Epithelial cell of prostate (primary cell): Measurements from ENCODE around the gene IFNGR1.

Experiments
- DNase-seq: peaks from one replicate; pipeline ENCODE4 v3.0.0-alpha.2; 2011; ENCODE audit warnings: low read depth, low spot score
- H3K27ac ChIP-seq: fragments of 450-650 bp; 2 replicates; pipeline ENCODE4 v1.5.1; 2017; ENCODE audit warnings: mild to moderate bottlenecking

IFNGR1 gene

DNA sequence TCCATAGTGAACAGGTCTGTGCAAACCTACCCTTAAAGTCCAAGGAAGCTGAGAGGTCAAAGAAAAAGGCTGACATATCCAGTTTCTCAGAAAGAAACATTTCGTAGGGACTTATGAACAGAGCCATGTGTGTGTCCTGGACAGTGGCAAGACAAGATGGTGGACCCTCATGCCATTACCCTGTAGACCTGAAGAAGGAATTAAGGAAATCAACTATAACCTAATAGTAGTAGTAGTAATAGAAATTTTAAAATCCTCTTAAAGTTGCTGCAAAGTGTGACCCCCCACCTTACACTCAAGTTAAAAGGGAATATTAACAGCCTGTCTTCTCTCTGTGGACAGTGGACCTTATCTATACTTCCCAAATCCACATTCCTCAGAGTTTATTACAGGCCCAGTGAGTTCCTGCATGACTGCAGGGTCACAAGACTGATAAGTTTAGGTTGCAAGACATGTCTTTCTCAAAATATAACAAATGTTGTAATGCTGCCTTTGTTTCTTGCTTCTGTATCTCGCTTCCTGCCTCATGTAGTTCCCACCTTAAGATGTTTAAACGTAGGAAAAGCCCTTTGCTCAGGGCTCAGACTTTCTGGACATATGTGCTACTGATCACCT lies 56.4 kb downstream of the IFNGR1 start:
- no peak for DNase-seq
- H3K27ac ChIP-seq: no peak overlapping the region

DNA sequence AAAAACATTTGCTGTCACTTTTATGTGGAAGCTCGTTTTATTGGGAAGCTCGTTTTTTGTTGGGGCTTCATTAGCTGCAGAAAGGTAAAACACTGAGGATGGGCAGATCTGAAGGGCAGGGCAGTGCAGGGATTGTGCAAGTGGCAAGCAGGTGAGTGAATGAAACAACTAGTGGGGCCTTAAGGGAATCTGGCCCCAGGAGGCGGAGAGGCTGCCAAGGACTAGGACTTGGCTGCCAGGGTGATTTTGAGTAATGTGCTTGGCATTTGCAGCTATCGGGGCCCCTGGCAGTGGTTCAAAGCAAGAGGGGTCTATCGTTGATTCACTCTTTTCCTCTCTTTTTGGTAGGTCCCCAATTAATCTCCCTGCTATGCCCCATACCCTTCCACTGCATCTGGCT lies 57.2 kb downstream of the IFNGR1 start:
- no peak for DNase-seq

DNA sequence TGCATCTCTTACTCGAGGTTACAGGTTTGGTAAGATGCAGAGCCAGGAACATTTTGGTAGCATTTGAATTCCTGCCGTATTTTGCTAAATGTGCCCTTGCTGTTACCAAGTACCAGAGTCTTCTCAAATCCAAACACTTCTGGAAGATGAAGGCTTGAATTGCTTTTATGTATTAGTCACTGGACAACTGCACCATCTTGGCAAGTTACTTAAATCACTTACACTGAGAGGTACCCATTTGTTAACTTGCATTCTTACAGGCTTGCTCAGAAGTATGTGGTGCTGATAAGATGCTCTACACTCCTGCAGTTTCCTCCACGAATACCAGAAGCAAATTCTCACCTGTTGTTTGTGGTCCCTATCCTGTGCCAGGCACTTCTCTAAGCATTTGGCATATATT lies 58.4 kb downstream of the IFNGR1 start:
- no peak overlapping the region for H3K27ac ChIP-seq
- DNase-seq: peak; percentile 24

More for the DNA sequence above, 57.2 kb downstream of the IFNGR1 start:
- no peak overlapping the region for H3K27ac ChIP-seq

DNA sequence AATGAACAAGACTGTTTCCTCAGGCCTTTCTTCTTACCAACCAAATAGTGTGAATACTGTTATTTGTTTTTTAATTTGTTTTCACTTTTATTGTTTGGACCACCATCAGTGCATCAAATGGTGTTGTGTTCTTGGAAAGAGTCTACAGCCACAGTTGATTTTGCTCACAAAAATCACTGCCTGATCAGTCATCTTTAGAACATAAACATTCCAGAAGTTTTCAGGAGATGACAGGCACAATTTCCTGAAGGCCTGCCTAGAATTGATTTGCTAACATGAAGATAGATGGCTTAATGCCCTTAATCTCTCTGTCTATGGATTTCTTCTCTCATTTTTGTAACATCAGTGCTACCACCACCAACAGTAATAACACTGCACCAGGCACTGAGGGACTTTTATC lies 59.3 kb downstream of the IFNGR1 start:
- no peak overlapping the region for H3K27ac ChIP-seq
- no peak for DNase-seq

DNA sequence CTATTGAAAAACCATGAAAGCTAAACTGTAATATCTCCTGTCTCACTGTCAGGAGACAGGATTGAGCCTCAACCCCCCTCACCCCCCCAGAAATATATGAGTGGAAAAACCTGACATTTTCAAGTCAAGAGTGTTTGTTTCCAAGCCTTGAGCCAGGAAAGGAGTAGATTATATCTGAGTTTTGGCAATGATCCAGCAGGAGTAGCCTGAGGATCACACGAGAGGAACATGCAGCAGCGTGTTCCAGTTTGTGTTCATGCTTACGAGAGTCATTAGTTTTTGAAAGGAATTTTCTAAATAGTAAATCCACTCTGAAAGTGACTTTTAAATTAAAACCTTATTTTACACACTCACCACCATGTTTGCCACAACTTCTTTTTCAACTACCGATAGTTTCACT lies 61.6 kb downstream of the IFNGR1 start:
- DNase-seq: peak; percentile 48
- H3K27ac ChIP-seq: no peak overlapping the region

DNA sequence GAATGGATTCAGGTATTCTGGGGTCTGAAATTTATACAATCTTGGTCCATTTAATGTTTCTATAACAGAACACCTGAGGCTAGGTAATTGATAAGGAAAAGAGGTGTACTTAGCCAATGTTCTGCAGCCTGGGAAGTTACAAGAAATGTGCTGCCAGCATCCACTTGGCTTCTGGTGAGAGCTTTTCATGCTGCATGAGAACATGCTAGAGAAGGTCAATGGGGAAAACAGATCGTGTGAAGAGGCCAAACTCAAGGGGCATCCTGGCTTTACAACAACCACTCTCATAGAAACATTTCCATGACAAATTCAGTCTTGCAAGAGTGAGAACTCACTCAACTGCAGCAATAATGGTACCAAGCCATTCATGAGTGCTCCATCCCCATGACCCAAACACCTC lies 62.5 kb downstream of the IFNGR1 start:
- peak overlapping the region; percentile 63 for H3K27ac ChIP-seq
- no peak for DNase-seq

DNA sequence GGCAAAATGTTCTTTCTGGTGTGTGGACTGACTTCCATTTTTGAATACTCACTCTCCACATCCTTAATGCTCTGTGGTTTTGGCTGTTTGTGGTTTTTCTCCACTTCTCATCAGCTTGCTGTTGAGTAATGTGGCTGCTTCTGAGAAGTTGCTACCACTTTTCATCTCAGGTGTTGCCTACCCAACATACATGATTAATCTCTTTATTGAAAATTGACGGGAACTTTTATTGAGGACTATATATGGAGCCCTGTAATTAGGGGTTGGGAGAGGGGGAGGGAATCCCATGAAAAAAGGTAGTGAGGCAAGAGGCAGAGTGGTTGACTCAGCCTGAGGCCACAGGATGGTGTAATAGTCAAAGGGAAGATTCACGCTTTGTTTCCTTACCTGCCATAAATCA lies 63.4 kb downstream of the IFNGR1 start:
- peak; percentile 72 for DNase-seq
- peak overlapping the region; percentile 63 for H3K27ac ChIP-seq

DNA sequence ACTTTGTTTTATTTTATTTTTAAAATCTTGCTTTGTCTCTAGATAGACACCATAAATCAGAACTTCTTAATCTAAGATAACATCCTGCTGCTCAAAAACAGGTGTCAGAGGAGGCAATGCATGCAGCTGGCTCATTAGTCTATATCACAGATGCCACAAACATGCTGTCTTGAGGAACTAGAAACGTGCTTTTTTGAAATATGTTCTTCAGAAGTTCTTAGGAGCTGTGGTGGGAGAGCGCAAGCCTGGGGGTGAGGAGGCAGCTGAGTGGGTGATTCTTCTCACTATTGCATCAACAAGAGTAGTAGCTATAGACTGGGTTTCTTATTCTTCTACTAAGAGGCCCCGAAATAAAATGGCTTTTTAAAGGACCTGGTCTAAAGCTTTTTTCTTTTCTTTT lies 69.1 kb downstream of the IFNGR1 start:
- no peak for DNase-seq
- no peak overlapping the region for H3K27ac ChIP-seq

DNA sequence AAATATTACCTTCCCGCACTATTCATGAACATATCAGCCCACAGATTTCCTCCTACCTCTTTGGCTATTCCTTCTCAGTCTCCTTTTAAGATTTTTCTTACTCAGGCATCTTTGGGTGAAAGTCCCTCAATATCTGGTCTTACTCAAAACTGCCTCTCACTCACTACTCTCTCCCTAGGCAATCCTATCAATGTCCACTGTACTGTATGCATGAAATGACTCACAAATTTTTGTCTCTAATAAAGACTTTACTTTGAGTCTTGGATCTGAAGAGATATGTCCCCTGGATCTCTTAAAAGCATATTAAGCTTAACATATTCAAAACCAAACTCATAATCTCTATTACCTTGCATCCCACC lies 70.2 kb downstream of the IFNGR1 start:
- peak overlapping the region; percentile 51 for H3K27ac ChIP-seq

DNA sequence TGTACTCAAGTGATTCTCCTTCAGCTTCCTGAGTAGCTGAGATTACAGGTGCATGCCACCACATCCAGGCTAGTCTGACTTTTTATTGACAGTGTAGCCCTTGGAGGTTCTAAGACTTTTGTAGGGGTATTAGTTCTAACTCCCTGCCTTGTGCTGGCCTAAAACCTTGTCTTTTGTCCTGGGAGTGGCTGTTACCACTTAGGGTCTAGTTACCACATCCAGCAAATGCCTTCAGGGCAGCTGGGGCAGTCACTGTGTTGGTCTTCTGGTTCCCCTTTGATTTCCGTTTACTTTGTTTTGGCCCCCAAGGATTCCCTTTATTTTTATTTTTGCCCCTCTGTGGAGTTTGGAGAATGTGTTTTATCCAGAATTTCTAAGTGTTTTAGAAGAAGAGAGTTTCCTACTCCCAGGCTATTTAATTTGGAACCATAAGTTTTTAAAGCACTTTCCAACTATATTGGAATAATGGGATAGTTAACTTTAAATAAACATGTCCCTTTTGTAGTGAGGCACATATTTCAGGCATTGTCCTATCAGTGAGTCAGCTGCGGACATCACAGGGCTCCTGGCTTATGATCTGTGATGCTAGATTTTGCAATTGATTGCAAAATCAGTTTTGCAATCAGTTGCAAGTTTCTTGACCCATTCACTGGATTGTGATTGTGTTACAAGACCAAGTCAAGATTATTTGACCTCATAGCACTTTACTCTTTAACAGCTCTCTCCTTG lies 70.7 kb downstream of the IFNGR1 start:
- H3K27ac ChIP-seq: peak overlapping the region; percentile 51
- no peak for DNase-seq

More for the DNA sequence above, 70.2 kb downstream of the IFNGR1 start:
- DNase-seq: no peak
